ENCODE measurements around the gene SLC28A1.

- TF ChIP-seq EZH2 (IDR thresholded peaks at IDR 0.05) (no peak), POLR2AphosphoS5 (IDR thresholded peaks at IDR 0.05; ENCODE audit: borderline replicate concordance, low read depth, low read length) (no peak), FOXP2 (optimal IDR thresholded peaks at IDR 0.05; ENCODE audit: control extremely low read depth, extremely low read length, insufficient read depth) (no peak)
These were observed 17.1 kb downstream of the SLC28A1 start for GRCh38 chr15:84901540-84901939.

Data from SK-N-MC (cell line).